ENCODE data around the gene FNBP1L.

- TF ChIP-seq CTCF (IDR thresholded peaks at IDR 0.05) (no peak), POLR2A (IDR thresholded peaks at IDR 0.05) (no peak), POLR2AphosphoS5 (IDR thresholded peaks at IDR 0.05) (no peak), EP300 (IDR thresholded peaks at IDR 0.05) (no peak)
Measured at GRCh38 chr1:93595743-93596142, 147.8 kb downstream of the FNBP1L start.
